ENCODE measurements around the gene POLE2.

The POLE2 gene

DNA sequence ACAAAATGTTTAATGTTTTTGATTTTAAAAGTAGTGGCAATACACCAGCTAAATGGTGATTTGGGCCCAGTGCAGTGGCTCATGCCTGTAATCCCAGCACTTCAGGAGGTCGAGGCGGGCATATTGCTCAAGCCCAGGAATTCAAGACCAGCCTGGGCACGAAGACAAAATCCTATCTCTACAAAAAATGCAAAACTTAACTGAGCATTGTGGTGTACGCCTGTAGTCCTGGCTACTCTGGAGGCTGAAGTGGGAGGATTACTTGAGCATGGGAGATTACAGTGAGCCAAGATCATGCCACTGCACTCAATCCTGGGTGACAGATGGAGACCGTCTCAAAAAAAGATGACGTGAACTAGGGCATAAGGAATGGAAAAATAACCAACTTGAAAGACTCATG lies 72.2 kb downstream of the POLE2 start:
- no peak for DNase-seq

DNA sequence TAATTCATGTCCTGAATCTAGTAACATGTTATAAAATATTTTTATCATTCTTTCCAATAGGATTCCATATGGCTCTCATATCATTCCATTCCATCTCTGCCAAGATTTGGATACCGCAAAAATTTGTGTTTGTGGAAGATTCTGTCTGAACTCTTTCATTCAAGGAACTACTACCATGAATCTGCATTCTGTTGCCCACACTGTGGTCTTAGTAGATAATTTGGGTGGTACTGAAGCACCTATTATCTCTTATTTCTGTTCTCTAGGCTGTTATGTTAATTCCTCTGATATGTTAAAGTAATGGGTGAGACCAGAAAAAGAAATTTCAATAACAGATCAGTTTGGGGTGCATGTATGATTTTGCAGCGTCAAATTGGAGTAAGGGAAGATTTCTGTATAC lies 73.8 kb downstream of the POLE2 start:
- no peak for DNase-seq

GRCh38 chr14:49612671-49613070 lies 75.3 kb downstream of the POLE2 start:
- DNase-seq, result no peak

DNA sequence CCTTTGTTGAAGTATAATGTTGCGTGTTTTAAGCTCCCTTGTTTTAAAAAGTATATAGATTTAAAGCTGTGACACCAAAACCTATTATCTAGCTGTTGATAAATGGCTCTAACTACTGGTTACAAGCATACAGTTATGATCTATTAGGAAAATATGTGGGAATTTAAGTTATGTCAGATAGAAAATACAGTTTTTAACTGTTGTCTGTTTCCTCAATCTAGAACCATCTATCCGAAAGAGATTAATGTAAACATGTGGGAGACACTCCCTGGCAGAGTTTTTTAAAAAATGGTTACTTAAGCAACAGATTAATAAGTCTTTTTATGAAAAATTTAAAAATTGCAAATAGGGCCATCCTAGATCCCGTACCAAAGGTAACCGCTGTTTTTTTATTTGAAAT lies 75.8 kb downstream of the POLE2 start:
- DNase-seq, result no peak

DNA sequence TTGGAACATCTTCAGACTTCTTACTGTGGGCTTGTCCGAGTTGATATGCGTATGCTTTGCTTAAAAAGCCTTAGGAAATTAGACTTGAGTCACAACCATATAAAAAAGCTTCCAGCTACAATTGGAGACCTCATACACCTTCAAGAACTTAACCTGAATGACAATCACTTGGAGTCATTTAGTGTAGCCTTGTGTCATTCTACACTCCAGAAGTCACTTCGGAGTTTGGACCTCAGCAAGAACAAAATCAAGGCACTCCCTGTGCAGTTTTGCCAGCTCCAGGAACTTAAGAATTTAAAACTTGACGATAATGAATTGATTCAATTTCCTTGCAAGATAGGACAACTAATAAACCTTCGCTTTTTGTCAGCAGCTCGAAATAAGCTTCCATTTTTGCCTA lies 80.4 kb downstream of the POLE2 start:
- DNase-seq, result no peak

- peak; percentile 82 for DNase-seq
These were observed 89.3 kb downstream of the POLE2 start, which contains the start of gene LRR1 for GRCh38 chr14:49598485-49599300. Gene LRR1 (plus strand): TSS chr14:49598940. CDS start chr14:49599021, 81 bp downstream.

DNA sequence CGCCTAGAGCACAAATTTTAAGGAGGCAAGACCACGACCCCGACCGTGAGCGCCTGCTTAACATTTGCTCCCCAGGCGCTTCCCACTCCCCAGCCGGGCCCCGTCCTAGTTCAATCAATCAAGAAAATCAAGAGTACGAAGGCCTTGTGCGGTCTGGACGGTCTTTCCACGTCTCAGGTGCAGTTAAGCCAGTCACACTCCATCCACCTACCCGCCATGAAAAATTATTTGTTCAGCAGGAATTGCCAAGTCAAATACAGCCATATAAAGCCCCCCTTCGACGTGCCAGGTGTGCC lies 89.9 kb downstream of the POLE2 start:
- DNase-seq, result peak; percentile 13

- no peak for DNase-seq
These were observed 93.5 kb downstream of the POLE2 start for GRCh38 chr14:49594347-49595091.
